Endothelial cell of umbilical vein (primary cell): ENCODE data around the gene ZNF442. TPM values are rescaled to one million over a fixed set of nuclear protein-coding genes. Genes with fewer than 3 reads are reported as not detected.
A peak's percentile ranks its signal among the peaks of the same experiment; 100 is the strongest.

Source experiments
- BruUV-seq: library from RNA; stranded (reverse); fragments of 400-500 nt; replicated peaks from 2 replicates; lab custom pipeline; 2021; lab: Mats Ljungman, UMichigan
- CTCF ChIA-PET: fragments of 300-600, 350-600 bp; sonication (Branson Sonifier 250); formaldehyde crosslinking; loops from one replicate; lab custom pipeline; 2021; ENCODE audit warnings: antibody characterized with exemption, inconsistent platforms; lab: Charles Lee
- POLR2A ChIA-PET: fragments of 300-600, 350-600 bp; sonication (Branson Sonifier 250); formaldehyde crosslinking; loops from one replicate; lab custom pipeline; 2021; ENCODE audit warnings: antibody characterized with exemption, inconsistent platforms; lab: Charles Lee
- DNase-seq: peaks from one replicate; pipeline ENCODE4 v3.0.0-alpha.2; 2011; ENCODE audit warnings: low read depth, low spot score
- FAIRE-seq: peaks from 2 replicates; lab custom pipeline; 2011; peaks lifted over from hg19 to GRCh38; lab: Jason Lieb, UNC
- H2AFZ ChIP-seq: 2 replicates; pipeline ENCODE4 v1.6.0; 2012; ENCODE audit warnings: low read depth, low read length, control low read depth, inconsistent platforms
- H3K27ac ChIP-seq: 2 replicates; pipeline ENCODE4 v1.5.1; 2011; ENCODE audit warnings: low read depth, mild to moderate bottlenecking, control low read depth, low read length, moderate library complexity; ENCODE audit not compliant: insufficient read depth
- H3K27me3 ChIP-seq, 2 experiments: 2 replicates each; pipeline versions ENCODE4 v1.6.0 to v1.6.1; 2011; ENCODE audit warnings: low read length in 2 of 2, mixed read lengths in 1 of 2; ENCODE audit not compliant: control insufficient read depth in 2 of 2, insufficient read depth in 2 of 2
- H3K36me3 ChIP-seq, 2 experiments: 2 replicates in 1 of 2; 3 replicates in 1 of 2; pipeline ENCODE4 v1.5.1; 2011; ENCODE audit warnings: low read length in 2 of 2, mild to moderate bottlenecking in 1 of 2, moderate library complexity in 1 of 2; ENCODE audit not compliant: control insufficient read depth in 2 of 2, insufficient read depth in 2 of 2; ENCODE audit errors: extremely low read depth in 1 of 2
- H3K4me1 ChIP-seq: 3 replicates; pipeline ENCODE4 v1.5.1; 2011; ENCODE audit warnings: mild to moderate bottlenecking, low read length; ENCODE audit not compliant: control insufficient read depth, insufficient read depth; ENCODE audit errors: extremely low read depth
- H3K4me2 ChIP-seq: 2 replicates; pipeline ENCODE4 v1.6.1; 2011; ENCODE audit warnings: low read length, control low read depth, mixed read lengths; ENCODE audit not compliant: insufficient read depth
- H3K4me3 ChIP-seq, 3 experiments: fragments of 200-600 bp in 1 of 3; sonication (generic), shearing (Covaris generic) in 1 of 3; replicated peaks in 1 of 3; 2 replicates each; pipeline ENCODE4 v1.5.1; 2011 to 2016; ENCODE audit warnings: control low read depth in 3 of 3, low read length in 3 of 3, mild to moderate bottlenecking in 2 of 3, inconsistent platforms in 1 of 3, low read depth in 1 of 3, moderate library complexity in 1 of 3; ENCODE audit not compliant: insufficient read depth in 1 of 3
- H3K79me2 ChIP-seq: 2 replicates; pipeline ENCODE4 v1.6.0; 2012; ENCODE audit warnings: low read length, inconsistent platforms; ENCODE audit not compliant: control insufficient read depth, insufficient read depth
- H3K9ac ChIP-seq: replicated peaks from 2 replicates; pipeline ENCODE3; 2011; ENCODE audit warnings: low read length, control low read depth; ENCODE audit not compliant: insufficient read depth; ENCODE audit errors: extremely low read depth
- H3K9me1 ChIP-seq: replicated peaks from 3 replicates; pipeline ENCODE4 v1.6.0; 2011; ENCODE audit warnings: mild to moderate bottlenecking, low read length; ENCODE audit not compliant: control insufficient read depth, insufficient read depth; ENCODE audit errors: extremely low read depth
- H3K9me3 ChIP-seq: replicated peaks from 2 replicates; pipeline ENCODE4 v1.5.1; 2012; ENCODE audit warnings: low read length, inconsistent platforms; ENCODE audit not compliant: control insufficient read depth, insufficient read depth
- H4K20me1 ChIP-seq: replicated peaks from 2 replicates; pipeline ENCODE3; 2011; ENCODE audit warnings: mild to moderate bottlenecking, low read length; ENCODE audit not compliant: control insufficient read depth, insufficient read depth; ENCODE audit errors: extremely low read depth
- EZH2 ChIP-seq: IDR thresholded peaks from 2 replicates; pipeline ENCODE4 v1.6.1; 2012; ENCODE audit warnings: borderline replicate concordance, low read depth, mild to moderate bottlenecking, moderate library complexity, low read length, inconsistent platforms; ENCODE audit not compliant: severe bottlenecking
- FOS ChIP-seq: IDR thresholded peaks from 2 replicates; pipeline ENCODE4 v1.6.1; 2011; ENCODE audit warnings: mild to moderate bottlenecking, low read length, moderate library complexity, borderline replicate concordance; ENCODE audit not compliant: insufficient read depth
- GATA2 ChIP-seq: IDR thresholded peaks from 2 replicates; pipeline ENCODE4 v1.7.0; 2011; ENCODE audit warnings: low read depth, mild to moderate bottlenecking, moderate library complexity, mixed read lengths, low read length; ENCODE audit not compliant: insufficient read length, insufficient read depth
- JUN ChIP-seq: IDR thresholded peaks from 2 replicates; pipeline ENCODE4 v1.6.1; 2011; ENCODE audit warnings: borderline replicate concordance, low read depth; ENCODE audit not compliant: insufficient read length, insufficient read depth
- MAX ChIP-seq: IDR thresholded peaks from 2 replicates; pipeline ENCODE4 v1.6.1; 2011; ENCODE audit not compliant: insufficient read depth, insufficient read length
- MYC ChIP-seq: IDR thresholded peaks from one replicate; pipeline ENCODE4 v1.6.1; 2011; ENCODE audit warnings: mild to moderate bottlenecking, low read depth, low read length
- POLR2A ChIP-seq: IDR thresholded peaks from 2 replicates; pipeline ENCODE4 v1.6.1; 2012; ENCODE audit warnings: low read depth, mild to moderate bottlenecking, control low read depth, low read length
- POLR2AphosphoS5 ChIP-seq: IDR thresholded peaks from 2 replicates; pipeline ENCODE4 v1.6.1; 2012; ENCODE audit warnings: low read depth, mild to moderate bottlenecking, control low read depth, low read length, moderate library complexity; ENCODE audit not compliant: insufficient read depth
- dilution Hi-C: fragments of 300-500 bp; cut with MboI; formaldehyde crosslinking; loops from one replicate; pipeline ENCODE4 v1.15.0; 2019; ENCODE audit warnings: low sequenced_read_pairs; ENCODE audit not compliant: extremely low pct_ligation_motif_present
- intact Hi-C: fragments of 100-400 bp; cut with micrococcal nuclease; formaldehyde crosslinking; loops from one replicate; pipeline ENCODE4 v1.10.0; 2022
- polyA plus RNA-seq, 4 experiments: library from polyadenylated mRNA; depleted of rRNA in 3 of 4; stranded (reverse) in 3 of 4; unstranded in 1 of 4; fragments of >200 nt; gene quantifications; 2 replicates each; pipeline versions ENCODE4 v1.2.1 to v1.2.3, GENCODE V29; 2011 to 2012; ENCODE audit warnings: missing spikeins in 1 of 4
- total RNA-seq: library from RNA; stranded (reverse); gene quantifications from 2 replicates; pipeline ENCODE4 v1.2.3, GENCODE V29; 2021
- TF ChIP-seq, protein P1 (sequence below), 2 donors: IDR thresholded peaks; 1 replicate in 1 of 2; 2 replicates in 1 of 2; pipeline ENCODE4 v1.5.1; 2011; ENCODE audit warnings: low read length in 2 of 2, mild to moderate bottlenecking in 2 of 2, moderate library complexity in 2 of 2, control low read depth in 1 of 2, inconsistent platforms in 1 of 2, low read depth in 1 of 2; ENCODE audit not compliant: insufficient read depth in 1 of 2; ENCODE audit errors: extremely low read depth in 1 of 2

The ZNF442 gene
- total and polyA plus RNA-seq, 2 donors (not counting 3 experiments of a cell fraction or from before 2014, with no cell fraction given) = 0.21 to 0.93 TPM

GRCh38 chr19:12333162-12334159 lies 32.0 kb downstream of the ZNF442 start, which contains the start of gene ZNF563:
ZNF563 (minus strand) TSS chr19:12333633; CDS start chr19:12333482, 151 bp downstream.
- FAIRE-seq (peak; percentile 84), DNase-seq (peak; percentile 86)
- Histone ChIP-seq H3K27me3 (no peaks in the 10 kb centered on the region), H3K79me2 (no peaks in the 10 kb centered on the region), H2AFZ (peak within 1 kb of the TSS; percentile 89), H3K4me3 (peak within 1 kb of the TSS in 2 of 3 experiments; percentile 37 to 54), H3K9me1 (no peaks in the 10 kb centered on the region), H3K4me2 (peak within 1 kb of the TSS; percentile 47), H3K36me3 (no peaks in the 10 kb centered on the region), H3K9ac (no peak within 1 kb of the TSS), H3K27ac (no peak within 1 kb of the TSS), H3K9me3 (no peaks in the 10 kb centered on the region), H3K4me1 (no peaks in the 10 kb centered on the region), H4K20me1 (no peaks in the 10 kb centered on the region)
- no TSS peak for BruUV-seq
- TF ChIP-seq MAX = no peak
- TF ChIP-seq FOS = no peak
- TF ChIP-seq POLR2AphosphoS5 = no peak
- TF ChIP-seq EZH2 = no peak
- no peak for TF ChIP-seq GATA2
- TF ChIP-seq, protein P1, sequence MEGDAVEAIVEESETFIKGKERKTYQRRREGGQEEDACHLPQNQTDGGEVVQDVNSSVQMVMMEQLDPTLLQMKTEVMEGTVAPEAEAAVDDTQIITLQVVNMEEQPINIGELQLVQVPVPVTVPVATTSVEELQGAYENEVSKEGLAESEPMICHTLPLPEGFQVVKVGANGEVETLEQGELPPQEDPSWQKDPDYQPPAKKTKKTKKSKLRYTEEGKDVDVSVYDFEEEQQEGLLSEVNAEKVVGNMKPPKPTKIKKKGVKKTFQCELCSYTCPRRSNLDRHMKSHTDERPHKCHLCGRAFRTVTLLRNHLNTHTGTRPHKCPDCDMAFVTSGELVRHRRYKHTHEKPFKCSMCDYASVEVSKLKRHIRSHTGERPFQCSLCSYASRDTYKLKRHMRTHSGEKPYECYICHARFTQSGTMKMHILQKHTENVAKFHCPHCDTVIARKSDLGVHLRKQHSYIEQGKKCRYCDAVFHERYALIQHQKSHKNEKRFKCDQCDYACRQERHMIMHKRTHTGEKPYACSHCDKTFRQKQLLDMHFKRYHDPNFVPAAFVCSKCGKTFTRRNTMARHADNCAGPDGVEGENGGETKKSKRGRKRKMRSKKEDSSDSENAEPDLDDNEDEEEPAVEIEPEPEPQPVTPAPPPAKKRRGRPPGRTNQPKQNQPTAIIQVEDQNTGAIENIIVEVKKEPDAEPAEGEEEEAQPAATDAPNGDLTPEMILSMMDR (IDR thresholded peaks at IDR 0.05; ENCODE audit: extremely low read depth in 1 of 2, insufficient read depth in 1 of 2, low read depth in 1 of 2, low read length in 2 of 2) = no peak
- TF ChIP-seq POLR2A = no peak
- TF ChIP-seq MYC = no peak
- no peak for TF ChIP-seq JUN
- POLR2A ChIA-PET = no interaction called here
- intact Hi-C loops (no loop called here), dilution Hi-C loops (no loop called here)
- CTCF ChIA-PET = interaction anchor here (1.2 kb wide), 1 partner anchor 32 kb away, joined by 5 read pairs; the partner anchor contains the start of gene ZNF442
